Peyer's patch (tissue), 4 donors: ENCODE results near the gene DAPK3.

Experiments
- POLR2A ChIP-seq, 2 donors: fragments of 450-650 bp; IDR thresholded peaks; one replicate each; pipeline ENCODE4 v1.5.1; 2017; ENCODE audit warnings: antibody characterized with exemption in 2 of 2, mild to moderate bottlenecking in 2 of 2, moderate library complexity in 2 of 2
- TF ChIP-seq, protein P1 (sequence below), 6 experiments: fragments of 450-650 bp in 4 of 6; fragments of 200-600 bp in 2 of 6; sonication (generic) in 1 of 6; IDR thresholded peaks; one replicate each; pipeline ENCODE4 v1.5.1; 2017 to 2019; ENCODE audit warnings: antibody characterized with exemption in 6 of 6, mild to moderate bottlenecking in 3 of 6, moderate library complexity in 1 of 6

DNA sequence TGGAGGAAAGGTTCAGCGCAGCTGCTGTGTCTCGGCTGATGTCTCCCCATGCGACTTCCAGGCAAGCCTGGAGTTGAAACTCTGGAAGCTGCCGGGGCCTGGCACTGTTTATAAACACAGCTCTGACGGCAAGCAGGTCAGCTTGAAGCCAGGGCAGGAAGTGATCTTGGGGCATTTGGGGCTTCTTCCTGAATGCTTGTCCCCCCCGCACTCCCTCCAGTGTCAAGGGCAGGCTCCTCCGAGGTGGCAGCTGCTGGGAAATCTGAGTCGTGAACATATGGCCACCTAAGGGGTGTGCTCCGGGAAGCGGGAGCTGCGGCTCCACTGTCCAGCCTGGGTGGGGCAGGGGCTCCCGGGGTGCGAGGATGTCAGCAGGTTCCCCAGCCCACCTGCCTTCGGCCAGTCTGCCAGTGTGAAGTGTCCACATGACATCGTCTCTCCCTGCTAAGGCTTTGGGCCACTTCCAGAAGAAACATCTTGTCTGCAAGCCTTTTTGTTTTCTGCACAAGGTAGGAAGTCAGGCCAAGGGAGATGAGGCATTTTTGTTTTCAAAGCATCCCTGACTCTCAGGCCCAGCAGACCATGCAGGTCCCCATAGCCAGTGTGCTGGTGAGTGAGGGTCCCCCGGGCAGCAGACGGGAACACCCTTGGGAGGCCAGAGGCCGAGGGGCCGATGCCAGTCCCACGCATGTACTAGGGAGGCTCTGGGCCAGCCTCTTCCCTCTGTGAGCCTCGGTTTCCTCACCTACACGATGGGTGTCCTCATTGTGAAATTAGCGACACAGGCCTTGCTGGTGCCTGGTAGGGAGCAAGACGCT, 39.3 kb upstream of the DAPK3 start:
- no peak for TF ChIP-seq POLR2A (IDR thresholded peaks at IDR 0.05)
- TF ChIP-seq, protein P1, sequence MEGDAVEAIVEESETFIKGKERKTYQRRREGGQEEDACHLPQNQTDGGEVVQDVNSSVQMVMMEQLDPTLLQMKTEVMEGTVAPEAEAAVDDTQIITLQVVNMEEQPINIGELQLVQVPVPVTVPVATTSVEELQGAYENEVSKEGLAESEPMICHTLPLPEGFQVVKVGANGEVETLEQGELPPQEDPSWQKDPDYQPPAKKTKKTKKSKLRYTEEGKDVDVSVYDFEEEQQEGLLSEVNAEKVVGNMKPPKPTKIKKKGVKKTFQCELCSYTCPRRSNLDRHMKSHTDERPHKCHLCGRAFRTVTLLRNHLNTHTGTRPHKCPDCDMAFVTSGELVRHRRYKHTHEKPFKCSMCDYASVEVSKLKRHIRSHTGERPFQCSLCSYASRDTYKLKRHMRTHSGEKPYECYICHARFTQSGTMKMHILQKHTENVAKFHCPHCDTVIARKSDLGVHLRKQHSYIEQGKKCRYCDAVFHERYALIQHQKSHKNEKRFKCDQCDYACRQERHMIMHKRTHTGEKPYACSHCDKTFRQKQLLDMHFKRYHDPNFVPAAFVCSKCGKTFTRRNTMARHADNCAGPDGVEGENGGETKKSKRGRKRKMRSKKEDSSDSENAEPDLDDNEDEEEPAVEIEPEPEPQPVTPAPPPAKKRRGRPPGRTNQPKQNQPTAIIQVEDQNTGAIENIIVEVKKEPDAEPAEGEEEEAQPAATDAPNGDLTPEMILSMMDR (IDR thresholded peaks at IDR 0.05): no peak
